Measurements from ENCODE around the gene TRIM14. TPM values are rescaled to one million over a fixed set of nuclear protein-coding genes. Genes with fewer than 3 reads are reported as not detected.
"Not testable (repeated sequence)": the region's sequence is repeated elsewhere in the genome, so short reads cannot be mapped to it uniquely, and the experiment has no call there.

Gene TRIM14
- total RNA-seq, 1 donor from 2014 or later = 1.5 TPM

GRCh38 chr9:98142182-98142907 is 23.3 kb upstream of the TRIM14 start:
- peak; percentile 12 for DNase-seq

- no peak for DNase-seq
These were observed 21.5 kb upstream of the TRIM14 start for GRCh38 chr9:98140503-98140902.

DNA sequence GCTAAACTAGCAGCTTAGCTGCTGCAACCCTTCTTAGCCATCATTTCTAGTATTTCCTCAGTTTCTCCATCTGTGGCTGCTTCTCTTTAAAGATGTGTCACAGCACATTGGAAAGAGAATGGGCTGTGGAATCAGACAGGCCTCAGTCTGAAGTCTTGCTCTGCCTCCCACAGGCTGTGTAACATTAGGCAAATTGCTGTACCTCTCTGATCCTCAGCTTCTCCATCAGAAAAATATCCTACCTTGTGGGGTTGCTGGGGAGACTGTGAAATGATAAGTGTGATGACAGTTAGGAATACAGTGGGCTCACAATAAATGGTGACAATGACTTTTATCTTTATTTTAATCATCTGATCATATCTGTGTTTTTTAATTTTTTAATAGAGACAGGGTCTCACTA is 17.5 kb upstream of the TRIM14 start:
- no peak for DNase-seq

DNA sequence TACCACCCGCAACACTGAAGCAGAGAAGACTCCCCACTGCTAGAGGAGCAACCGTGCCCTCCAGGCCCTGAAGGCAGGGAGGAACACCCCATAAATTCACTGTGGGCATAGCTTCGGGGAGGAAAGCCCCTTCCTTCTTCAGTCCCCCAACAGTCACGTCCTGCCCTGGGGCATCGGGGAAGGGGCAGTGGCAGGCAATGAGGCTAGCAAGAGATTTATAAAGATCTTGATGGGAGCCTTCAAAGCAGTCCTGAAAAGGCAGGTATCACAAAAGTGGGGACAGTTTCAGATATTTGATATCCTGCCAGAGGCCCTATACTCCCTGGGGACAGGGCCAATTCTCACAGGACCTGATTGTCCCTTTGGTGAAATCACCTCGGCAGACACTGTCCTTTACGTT is 16.9 kb upstream of the TRIM14 start:
- no peak for DNase-seq

GRCh38 chr9:98135558-98135934 is 16.5 kb upstream of the TRIM14 start:
- no peak for DNase-seq

DNA sequence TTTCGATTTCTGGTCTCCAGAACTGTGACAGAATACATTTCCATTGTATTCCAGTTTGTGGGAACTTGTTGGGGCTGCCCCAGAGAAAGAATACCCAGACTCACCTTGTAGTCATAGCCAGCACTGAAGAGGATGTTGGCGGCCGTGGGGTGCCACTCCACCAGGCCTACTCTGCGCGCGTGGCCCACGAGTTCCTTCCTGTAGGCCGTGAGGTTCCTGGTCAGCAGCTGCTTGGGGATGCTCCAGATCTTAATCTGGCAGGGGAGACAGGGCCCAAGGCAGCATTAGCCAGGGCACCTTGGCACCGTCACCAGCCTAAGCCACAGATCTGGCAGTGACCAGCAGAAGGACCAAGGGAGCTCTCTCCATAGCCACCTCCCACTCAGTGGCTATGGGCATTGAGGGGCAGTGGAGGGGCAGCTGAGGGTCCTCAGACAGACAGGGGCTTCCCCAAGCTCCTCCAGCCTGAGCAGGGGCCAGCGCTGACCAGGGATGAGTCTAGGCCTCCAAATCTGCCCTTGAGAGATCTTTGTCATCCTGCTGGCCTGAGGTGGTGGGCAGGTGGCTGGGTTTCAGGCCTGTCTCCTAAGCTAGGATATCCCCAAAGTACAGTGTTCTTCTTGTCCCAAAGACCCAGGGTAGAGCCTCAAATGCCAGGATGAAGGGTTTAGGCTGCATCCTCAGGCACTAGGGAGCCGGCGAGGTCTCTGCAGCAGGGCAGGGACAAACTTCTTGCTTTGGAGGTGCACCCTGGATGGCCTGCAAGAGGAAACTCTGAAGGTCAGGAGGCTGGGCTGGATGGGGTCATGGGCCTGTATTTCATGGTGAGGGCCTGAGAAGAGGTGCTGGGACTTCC is 15.9 kb upstream of the TRIM14 start:
- DNase-seq = no peak

DNA sequence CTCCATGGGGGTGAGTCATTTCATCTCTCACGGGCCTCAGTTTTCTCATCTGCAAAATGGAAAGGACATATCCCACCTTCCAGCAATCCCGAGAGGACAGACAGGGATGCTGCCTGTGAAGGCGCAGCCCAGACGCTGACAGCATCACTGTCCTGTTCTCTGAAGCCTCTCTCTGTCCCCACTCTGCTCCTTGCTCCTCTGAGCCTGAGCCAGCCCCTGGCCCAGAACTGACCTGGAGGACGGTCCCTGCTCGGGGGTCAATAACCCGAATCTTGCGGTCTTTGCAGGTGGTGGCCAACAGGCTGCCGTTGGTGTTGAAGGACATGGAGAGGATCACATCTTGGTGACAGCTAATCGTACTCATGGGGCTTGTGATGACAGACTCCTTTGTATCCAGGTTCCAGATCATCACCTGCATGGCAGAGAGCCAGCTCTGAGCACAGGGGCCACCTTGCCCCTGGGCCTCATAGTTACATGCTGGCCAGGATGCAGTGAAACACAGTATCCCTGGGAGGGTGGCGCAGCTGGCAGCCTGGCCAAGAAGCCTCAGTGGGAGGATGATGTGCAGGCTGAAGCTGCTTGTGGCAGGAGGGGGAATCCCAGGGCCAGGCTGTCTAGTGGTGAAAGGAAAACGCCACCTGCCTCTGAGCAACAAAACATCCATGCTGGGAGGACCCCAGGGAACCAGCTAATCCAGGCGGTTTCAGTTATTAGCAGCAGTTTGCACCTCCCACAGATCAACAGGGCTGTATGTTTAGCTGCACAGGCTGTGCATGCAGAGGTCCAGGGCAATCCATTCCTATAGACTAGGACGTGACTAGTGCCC is 14.0 kb upstream of the TRIM14 start:
- no peak for DNase-seq

- no peak for DNase-seq
These were observed 13.1 kb upstream of the TRIM14 start for GRCh38 chr9:98132158-98132557.

DNA sequence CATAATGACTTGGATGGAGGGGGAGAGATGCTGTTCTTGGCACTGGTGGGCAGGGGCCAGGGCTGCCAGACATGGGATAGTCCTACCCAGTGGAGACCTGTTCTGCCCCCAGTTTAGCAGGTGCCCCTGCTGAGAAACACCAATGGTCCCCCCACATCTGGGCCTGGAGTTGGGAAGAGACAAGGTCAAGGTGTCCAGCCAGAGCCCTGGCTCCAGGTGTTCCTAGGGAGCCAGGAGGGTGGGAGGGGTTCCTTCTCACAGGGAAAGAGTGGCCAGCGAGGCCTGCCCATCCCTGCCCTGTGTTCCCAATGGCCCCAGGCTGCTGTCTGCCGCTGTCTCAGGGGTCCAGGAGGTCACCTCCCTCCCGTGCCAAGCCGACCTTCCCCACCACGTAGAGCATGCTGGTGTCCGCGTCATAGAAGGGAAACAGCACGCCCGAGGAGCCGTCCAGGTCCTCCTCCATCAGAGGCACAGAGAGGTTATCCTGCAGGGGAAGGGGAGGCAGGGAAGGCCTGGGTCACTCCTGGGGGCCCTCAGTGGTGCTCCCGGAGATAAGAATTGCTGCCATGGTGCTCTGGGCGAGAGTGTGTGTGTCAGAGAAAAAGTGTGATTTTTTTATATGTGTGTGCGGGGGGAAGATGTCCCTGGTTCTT is 11.7 kb upstream of the TRIM14 start:
- DNase-seq = no peak

- DNase-seq = not testable (repeated sequence)
These were observed 11.0 kb upstream of the TRIM14 start for GRCh38 chr9:98130060-98130459.

DNA sequence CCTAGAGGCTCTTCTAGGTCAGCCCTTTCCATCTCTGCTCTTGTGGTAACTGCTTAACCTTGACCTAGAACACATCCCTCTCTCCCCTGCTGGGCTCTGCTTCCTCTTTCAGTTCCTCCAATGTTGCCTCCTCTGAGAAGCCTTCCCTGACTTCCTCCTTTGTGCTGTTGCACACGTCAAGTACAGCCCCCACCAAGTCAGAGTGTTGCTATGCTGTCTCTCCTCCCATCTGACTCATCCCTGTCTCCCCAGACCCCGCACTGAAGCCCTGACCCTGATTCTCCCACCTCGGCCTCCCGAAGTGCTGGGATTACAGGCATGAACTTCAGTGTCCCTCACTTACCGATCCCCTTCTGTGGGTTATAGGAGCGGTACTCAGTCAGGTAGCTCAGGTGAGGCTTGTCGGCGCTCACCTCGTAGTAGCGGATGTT is 10.4 kb upstream of the TRIM14 start:
- DNase-seq = no peak

DNA sequence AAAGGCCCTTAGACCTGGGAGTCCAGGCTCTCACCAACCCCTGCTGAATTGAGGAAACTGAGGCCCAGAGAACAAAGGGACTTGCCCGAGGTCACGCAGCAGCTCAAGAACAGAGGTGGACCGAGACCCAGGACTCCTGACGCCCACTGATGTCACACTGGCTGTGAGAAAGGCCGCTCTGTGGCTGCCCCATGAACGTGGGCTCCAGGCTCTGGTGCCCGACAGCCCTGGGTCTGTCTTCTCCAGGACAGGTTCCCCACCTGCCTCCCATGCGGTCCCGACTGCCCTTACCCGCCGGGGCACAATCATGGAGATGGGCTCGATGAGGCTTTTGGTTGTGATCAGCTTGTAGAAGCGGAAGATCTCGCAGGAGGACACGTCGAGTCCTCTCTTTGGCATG is 9.3 kb upstream of the TRIM14 start:
- no peak for DNase-seq

DNA sequence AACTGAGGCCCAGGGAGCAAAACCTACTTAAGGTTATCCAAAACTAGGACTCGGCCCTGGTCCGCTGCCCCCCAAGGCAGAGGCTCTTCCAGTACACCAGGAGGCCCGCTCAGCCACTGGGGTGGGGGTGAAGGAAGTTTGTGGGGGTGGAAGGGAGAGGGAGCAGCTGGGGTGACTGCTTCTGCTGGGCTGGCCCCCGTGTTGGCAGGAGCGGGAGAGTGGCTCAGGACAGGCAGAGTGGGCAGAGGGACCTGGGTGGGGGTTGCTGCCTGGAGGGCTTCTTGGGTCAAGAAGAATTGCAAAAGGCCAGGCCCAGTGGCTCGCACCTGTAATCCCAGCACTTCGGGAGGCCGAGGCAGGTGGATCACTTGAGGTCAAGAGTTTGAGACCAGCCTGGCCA is 8.2 kb upstream of the TRIM14 start:
- no peak for DNase-seq

- no peak for DNase-seq
These were observed 5.8 kb upstream of the TRIM14 start for GRCh38 chr9:98124637-98125426.

- DNase-seq = not testable (repeated sequence)
These were observed 5.1 kb upstream of the TRIM14 start for GRCh38 chr9:98124091-98124490.

GRCh38 chr9:98121058-98121457 is 2.0 kb upstream of the TRIM14 start:
- peak; percentile 57 for DNase-seq

- no peak for DNase-seq
These were observed 1.5 kb upstream of the TRIM14 start for GRCh38 chr9:98120476-98120875.

DNA sequence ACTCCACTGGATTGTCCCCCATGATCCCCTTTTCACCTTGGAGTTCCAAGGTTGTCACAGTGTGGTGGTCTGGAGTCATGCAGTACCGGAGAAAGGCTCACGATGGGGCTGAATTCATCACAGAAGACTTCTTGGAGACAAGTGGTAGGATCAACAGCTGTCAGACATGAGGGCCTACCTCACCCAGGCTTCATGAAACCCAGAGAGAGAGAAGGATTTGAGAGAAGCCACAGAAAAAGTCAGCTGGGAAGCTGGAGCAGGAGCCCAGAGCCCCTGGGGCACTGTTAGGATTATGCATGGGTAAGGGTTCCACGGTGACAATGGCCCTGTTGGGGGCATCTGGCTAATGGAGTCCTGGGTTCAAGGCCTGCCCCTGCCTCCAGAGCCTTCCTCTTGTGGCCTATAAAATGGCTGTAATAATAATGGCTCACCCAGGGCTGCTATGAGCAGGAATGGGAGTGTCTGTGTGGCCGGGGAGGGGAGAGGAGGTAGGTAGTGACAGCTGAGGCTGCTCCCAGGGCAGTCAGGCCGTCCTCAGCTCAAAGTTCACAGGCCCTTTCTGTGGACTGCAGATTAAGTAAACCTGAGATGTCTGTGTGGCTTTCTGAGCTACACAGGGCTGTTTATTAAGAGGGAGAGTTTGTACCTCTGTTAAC is 910 bp downstream of the TRIM14 start:
- peak; percentile 21 for DNase-seq

DNA sequence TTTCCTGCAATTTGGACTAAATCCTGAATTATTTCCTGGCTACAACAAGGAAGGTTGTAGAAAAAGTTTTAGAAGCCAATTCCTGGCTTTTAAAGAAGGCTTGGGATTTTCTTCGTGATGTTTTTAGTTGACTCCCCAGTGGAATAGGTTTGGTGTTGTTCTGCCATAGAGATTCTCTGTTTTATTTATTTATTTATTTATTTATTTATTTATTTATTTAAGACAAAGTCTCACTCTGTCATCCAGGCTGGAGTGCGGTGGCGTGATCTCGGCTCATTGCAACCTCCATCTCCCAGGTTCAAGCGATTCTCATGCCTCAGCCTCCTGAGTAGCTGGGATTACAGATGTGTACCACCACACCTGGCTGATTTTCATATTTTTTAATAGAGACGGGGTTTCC is 1.9 kb downstream of the TRIM14 start:
- DNase-seq = not testable (repeated sequence)

- DNase-seq = no peak
These were observed 10.0 kb downstream of the TRIM14 start for GRCh38 chr9:98109052-98109451.

DNA sequence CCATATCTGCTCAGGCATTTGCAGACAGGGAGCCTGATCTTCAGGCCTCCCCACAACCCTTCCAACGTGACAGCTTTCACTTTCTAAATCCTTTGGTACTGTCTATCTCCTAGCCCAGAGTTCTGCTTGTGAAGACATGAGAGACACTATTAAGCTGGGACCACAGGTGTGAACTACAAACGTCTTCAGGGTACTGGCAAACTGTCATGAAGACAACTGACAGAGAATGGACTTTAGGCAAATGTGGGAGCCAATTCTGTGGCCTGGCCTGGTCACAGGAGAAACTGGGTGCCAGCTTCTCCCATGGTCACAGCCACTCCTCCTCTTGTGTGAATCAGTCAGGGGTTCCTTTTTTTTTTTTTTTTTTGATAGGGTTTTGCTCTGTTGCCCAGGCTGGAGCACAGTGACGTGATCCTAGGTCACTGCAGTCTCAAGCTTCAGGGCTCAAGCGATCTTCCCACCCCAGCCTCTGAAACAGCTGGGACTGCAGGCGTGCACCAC is 10.4 kb downstream of the TRIM14 start:
- no peak for DNase-seq
